Measurements from ENCODE around the gene CDH23.

Gene CDH23

GRCh38 chr10:71513540-71513853, 116.8 kb downstream of the CDH23 start:
- DNase-seq (ENCODE audit: extremely low read depth, insufficient read length): no peak
- no peak for TF ChIP-seq CTCF (IDR thresholded peaks at IDR 0.05; ENCODE audit: insufficient read depth, low read length, poor library complexity, severe bottlenecking)
- Histone ChIP-seq H3K4me3 (replicated peaks; ENCODE audit: low read depth, low read length) (no peak overlapping the region), H3K27me3 (replicated peaks; ENCODE audit: control insufficient read depth, insufficient read depth, low read length) (peaks cover 1% of the 10 kb centered on the region; the same call in 1 of the 2 replicates), H3K36me3 (ENCODE audit: control insufficient read depth, insufficient read depth, low read length) (no peaks in the 10 kb centered on the region)

GRCh38 chr10:71513936-71514335, 117.2 kb downstream of the CDH23 start:
- no peak for TF ChIP-seq CTCF (IDR thresholded peaks at IDR 0.05; ENCODE audit: insufficient read depth, low read length, poor library complexity, severe bottlenecking)
- H3K27me3 ChIP-seq (replicated peaks; ENCODE audit: control insufficient read depth, insufficient read depth, low read length): peaks cover 1% of the 10 kb centered on the region; the same call in 1 of the 2 replicates
- no peak for DNase-seq (ENCODE audit: extremely low read depth, insufficient read length)
- H3K4me3 ChIP-seq (replicated peaks; ENCODE audit: low read depth, low read length): no peak overlapping the region
- H3K36me3 ChIP-seq (ENCODE audit: control insufficient read depth, insufficient read depth, low read length): no peaks in the 10 kb centered on the region

- no peak for TF ChIP-seq CTCF (IDR thresholded peaks at IDR 0.05; ENCODE audit: insufficient read depth, low read length, poor library complexity, severe bottlenecking)
- no peaks in the 10 kb centered on the region for H3K36me3 ChIP-seq (ENCODE audit: control insufficient read depth, insufficient read depth, low read length)
- no peak overlapping the region for H3K4me3 ChIP-seq (replicated peaks; ENCODE audit: low read depth, low read length)
- DNase-seq (ENCODE audit: extremely low read depth, insufficient read length): no peak
- H3K27me3 ChIP-seq (replicated peaks; ENCODE audit: control insufficient read depth, insufficient read depth, low read length): no peaks in the 10 kb centered on the region
These were observed 118.9 kb downstream of the CDH23 start for GRCh38 chr10:71515531-71516172.

DNA sequence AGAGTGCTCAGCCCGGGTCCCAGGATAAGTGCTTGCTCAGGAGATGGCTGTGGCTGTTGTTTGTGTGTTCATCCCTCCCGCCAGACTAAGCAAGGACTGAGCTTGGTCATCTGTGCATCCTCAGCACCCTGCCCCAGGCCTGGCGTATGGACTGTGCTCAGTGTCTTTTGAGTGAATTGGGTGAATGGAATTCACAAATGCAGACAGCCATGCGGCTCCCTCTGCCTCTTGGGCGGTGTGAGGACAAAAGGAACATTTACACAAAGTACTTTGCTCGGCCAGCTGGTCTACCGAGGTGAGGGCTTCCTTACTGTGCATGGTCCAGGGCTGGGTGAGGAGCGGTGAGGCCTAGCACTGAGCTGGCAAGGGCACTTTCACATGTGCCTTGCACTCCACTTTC, 120.2 kb downstream of the CDH23 start:
- no peaks in the 10 kb centered on the region for H3K36me3 ChIP-seq (ENCODE audit: control insufficient read depth, insufficient read depth, low read length)
- no peak for DNase-seq (ENCODE audit: extremely low read depth, insufficient read length)
- TF ChIP-seq CTCF (IDR thresholded peaks at IDR 0.05; ENCODE audit: insufficient read depth, low read length, poor library complexity, severe bottlenecking): no peak
- no peaks in the 10 kb centered on the region; the same call in 1 of the 2 replicates for H3K27me3 ChIP-seq (replicated peaks; ENCODE audit: control insufficient read depth, insufficient read depth, low read length)
- H3K4me3 ChIP-seq (replicated peaks; ENCODE audit: low read depth, low read length): no peak overlapping the region

DNA sequence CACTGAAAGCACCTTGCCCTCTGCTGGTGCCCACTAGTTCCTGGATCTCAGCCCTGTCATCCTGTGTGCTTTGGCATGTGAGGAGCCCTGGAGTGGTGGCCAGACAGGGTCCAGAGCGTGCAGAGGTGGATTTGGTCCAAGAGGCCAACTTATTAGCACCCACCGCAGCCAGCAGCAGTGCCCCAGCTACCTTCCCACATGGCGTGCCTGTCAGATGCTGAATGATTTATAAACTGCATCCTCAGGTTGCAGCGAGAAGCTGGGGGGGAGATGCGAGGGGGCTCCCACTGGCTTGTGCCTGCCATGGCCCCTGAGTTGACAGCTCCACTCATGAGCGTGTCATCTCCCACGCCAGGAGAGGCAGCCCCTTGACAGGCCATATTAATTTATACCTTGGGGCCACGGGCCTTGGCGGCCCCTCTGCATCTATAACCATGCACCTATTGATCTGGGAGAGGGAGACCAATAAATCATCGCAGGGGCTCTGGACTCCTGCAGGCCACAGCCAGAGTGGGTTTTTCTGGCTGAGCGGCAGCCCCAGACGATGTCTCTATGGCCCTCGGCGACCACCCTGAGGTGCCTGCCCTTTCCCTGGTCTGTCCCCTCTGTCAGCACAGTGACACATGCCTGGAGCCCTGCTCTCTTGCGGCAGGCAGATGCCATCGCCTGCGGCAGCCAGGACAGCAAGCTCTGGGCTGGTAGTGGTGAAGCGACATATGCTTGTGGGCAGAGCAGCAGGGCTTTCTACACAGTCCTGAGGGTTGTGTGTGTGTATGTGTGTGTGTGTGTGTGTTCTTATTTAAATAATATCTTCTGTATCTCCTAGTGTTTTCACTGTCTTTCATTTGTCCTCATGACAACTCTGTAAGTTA, 120.8 kb downstream of the CDH23 start:
- no peaks in the 10 kb centered on the region; the same call in 1 of the 2 replicates for H3K27me3 ChIP-seq (replicated peaks; ENCODE audit: control insufficient read depth, insufficient read depth, low read length)
- TF ChIP-seq CTCF (IDR thresholded peaks at IDR 0.05; ENCODE audit: insufficient read depth, low read length, poor library complexity, severe bottlenecking): no peak
- no peak overlapping the region for H3K4me3 ChIP-seq (replicated peaks; ENCODE audit: low read depth, low read length)
- DNase-seq (ENCODE audit: extremely low read depth, insufficient read length): no peak
- no peaks in the 10 kb centered on the region for H3K36me3 ChIP-seq (ENCODE audit: control insufficient read depth, insufficient read depth, low read length)
